ENCODE data around the gene LRMDA. TPM values are rescaled to one million over a fixed set of nuclear protein-coding genes. Genes with fewer than 3 reads are reported as not detected.

The LRMDA gene
- total and polyA plus RNA-seq, 10 of the 15 experiments (the other 5 are each of a cell fraction or from before 2014, with no cell fraction given) = 0.07 to 0.54 (median 0.29) TPM; not detected in 4

GRCh38 chr10:75418293-75418692 lies 13.1 kb upstream of the LRMDA start:
- H4K20me1 ChIP-seq (ENCODE audit: control insufficient read depth, insufficient read depth) = no peaks in the 10 kb centered on the region
- H3K4me3 ChIP-seq = no peak overlapping the region
- H3K36me3 ChIP-seq (ENCODE audit: control insufficient read depth in 2 of 2, insufficient read depth in 2 of 2, low read length in 1 of 2) = no peaks in the 10 kb centered on the region
- DNase-seq (ENCODE audit: low read depth, low spot score) (no peak), ATAC-seq (peak; percentile 69), FAIRE-seq (no peak)
- no TSS peak for BruUV-seq (replicated peaks)
- no peak overlapping the region for H3K9ac ChIP-seq (ENCODE audit: control insufficient read depth, insufficient read depth, low read length)
- H3K4me1 ChIP-seq (ENCODE audit: control insufficient read depth, insufficient read depth, low read length) = no peaks in the 10 kb centered on the region
- no peaks in the 10 kb centered on the region for H3K79me2 ChIP-seq (ENCODE audit: control insufficient read depth, insufficient read depth, low read length)
- no peak overlapping the region for H3K27ac ChIP-seq (ENCODE audit: control insufficient read depth, insufficient read depth)
- TF ChIP-seq YBX1 (IDR thresholded peaks at IDR 0.05) = no peak
- no peak for TF ChIP-seq BCLAF1 (IDR thresholded peaks at IDR 0.05)
- no peak for TF ChIP-seq RUNX3 (IDR thresholded peaks at IDR 0.05; ENCODE audit: low read length)
- no peak for TF ChIP-seq FOXM1 (IDR thresholded peaks at IDR 0.05; ENCODE audit: low read depth, low read length)
- no peak for TF ChIP-seq TAF1 (IDR thresholded peaks at IDR 0.05; ENCODE audit: borderline replicate concordance, low read depth, low read length)
- TF ChIP-seq JUND (IDR thresholded peaks at IDR 0.05; ENCODE audit: low read depth, low read length) = no peak
- no peak for TF ChIP-seq RELB (IDR thresholded peaks at IDR 0.05; ENCODE audit: low read depth)
- no peak for TF ChIP-seq CHD1 (IDR thresholded peaks at IDR 0.05; ENCODE audit: low read depth, low read length)
- no peak for TF ChIP-seq ZNF592 (IDR thresholded peaks at IDR 0.05)
- no peak for TF ChIP-seq SREBF2 (IDR thresholded peaks at IDR 0.05; ENCODE audit: low read length)
- H3K9me3 ChIP-seq (replicated peaks; ENCODE audit: control insufficient read depth, insufficient read depth, low read length) = no peaks in the 10 kb centered on the region
- 7% methylated on average over 4 of the region's 4 CpGs for WGBS (ENCODE audit: insufficient coverage, insufficient replicate concordance, low lambda C conversion rate, missing lambda C conversion rate)
- H2AFZ ChIP-seq (ENCODE audit: control insufficient read depth, low read depth, low read length) = no peak overlapping the region
- CTCF ChIA-PET = interaction anchor here (0.8 kb wide), 1 partner anchor 70 kb away, joined by 3 read pairs; no protein-coding TSS in a partner anchor
- intact Hi-C loops (cut with micrococcal nuclease; ENCODE audit: unreplicated experiment) (no loop called here), in situ Hi-C loops (cut with MboI) (no loop called here)
- POLR2A ChIA-PET = no interaction called here
- SMC1A ChIA-PET (ENCODE audit: uncharacterized antibody, unreplicated experiment) = interaction anchor here (3.7 kb wide), 1 partner anchor 11 kb away, joined by 16 read pairs; no protein-coding TSS in a partner anchor
- no peaks in the 10 kb centered on the region; a peak in 1 of 4 replicates for H3K27me3 ChIP-seq (replicated peaks in 1 of 2; ENCODE audit: control insufficient read depth in 2 of 2, insufficient read depth in 2 of 2, low read length in 1 of 2)
- H3K4me2 ChIP-seq (ENCODE audit: control insufficient read depth, insufficient read depth) = no peak overlapping the region
- RAD21 ChIA-PET (ENCODE audit: unreplicated experiment) = no interaction called here

Data from GM12878 (cell line).